HepG2 (cell line): ENCODE results near the gene CNR2. TPM values are rescaled to one million over a fixed set of nuclear protein-coding genes. Genes with fewer than 3 reads are reported as not detected.

Experiments
- ATAC-seq: fragments of 200-7000 bp; cut with Tn5 transposase; 3 replicates; pipeline ENCODE4 v1.9.1; 2020; ENCODE audit warnings: mild to moderate bottlenecking, moderate library complexity
- BruUV-seq: library from RNA; stranded (reverse); fragments of 400-500 nt; replicated peaks from 2 replicates; lab custom pipeline; 2021; lab: Mats Ljungman, UMichigan
- CTCF ChIA-PET: fragments of 300-600 bp; formaldehyde crosslinking; extraction: SDS; loops from one replicate; lab custom pipeline; 2021; ENCODE audit warnings: low total read pairs, inconsistent platforms, low intra/inter-chr PET ratio; lab: Yijun Ruan, JAX
- POLR2A ChIA-PET: fragments of 350-600 bp; sonication (Branson Sonifier 250); formaldehyde crosslinking; loops from one replicate; lab custom pipeline; 2020; ENCODE audit warnings: antibody characterized with exemption, inconsistent platforms; lab: Yijun Ruan, JAX
- DNase-seq: peaks from one replicate; pipeline ENCODE4 v3.0.0-alpha.2; 2015; ENCODE audit warnings: low spot score
- FAIRE-seq: peaks from 3 replicates; lab custom pipeline; 2011; peaks lifted over from hg19 to GRCh38; lab: Jason Lieb, UNC
- H2AFZ ChIP-seq: one replicate; pipeline ENCODE4 v1.6.1; 2011; ENCODE audit warnings: low read length, inconsistent platforms
- H3K27ac ChIP-seq: fragments of 300-600 bp; 3 replicates; pipeline ENCODE4 v1.8.0; 2011; ENCODE audit warnings: mixed run types, mild to moderate bottlenecking, mixed read lengths, low read length, inconsistent platforms; ENCODE audit not compliant: insufficient read depth; ENCODE audit errors: extremely low read length
- H3K27me3 ChIP-seq, 2 experiments: fragments of 200-600 bp in 1 of 2; 2 replicates in 1 of 2; 3 replicates in 1 of 2; pipeline versions ENCODE4 v1.6.0 to v1.8.0; 2011; ENCODE audit warnings: low read length in 2 of 2, mild to moderate bottlenecking in 2 of 2, moderate library complexity in 2 of 2, inconsistent platforms in 1 of 2; ENCODE audit not compliant: insufficient read depth in 2 of 2, control insufficient read depth in 1 of 2
- H3K36me3 ChIP-seq, 2 experiments: fragments of 200-600 bp in 1 of 2; replicated peaks in 1 of 2; 2 replicates in 1 of 2; 3 replicates in 1 of 2; pipeline versions ENCODE4 v1.5.1 to v1.8.0; 2011; ENCODE audit warnings: low read length in 2 of 2, inconsistent platforms in 1 of 2; ENCODE audit not compliant: insufficient read depth in 2 of 2, control insufficient read depth in 1 of 2
- H3K4me1 ChIP-seq: 2 replicates; pipeline ENCODE4 v1.5.1; 2012; ENCODE audit warnings: low read length, inconsistent platforms; ENCODE audit not compliant: insufficient read depth
- H3K4me2 ChIP-seq: 2 replicates; pipeline ENCODE4 v1.6.0; 2011; ENCODE audit warnings: low read depth, low read length, inconsistent platforms
- H3K4me3 ChIP-seq, 3 experiments: fragments of 200-600 bp in 1 of 3; sonication (generic), shearing (Covaris generic) in 1 of 3; replicated peaks in 1 of 3; 2 replicates each; pipeline ENCODE4 v1.5.1; 2011 to 2016; ENCODE audit warnings: low read length in 3 of 3, inconsistent platforms in 2 of 3, low read depth in 2 of 3, mild to moderate bottlenecking in 2 of 3, control low read depth in 1 of 3, mixed read lengths in 1 of 3; ENCODE audit not compliant: insufficient read depth in 1 of 3
- H3K79me2 ChIP-seq: one replicate; pipeline ENCODE4 v1.6.1; 2011; ENCODE audit warnings: low read length, inconsistent platforms; ENCODE audit not compliant: insufficient read depth
- H3K9ac ChIP-seq: 2 replicates; pipeline ENCODE4 v1.6.0; 2011; ENCODE audit warnings: mild to moderate bottlenecking, low read depth, low read length, inconsistent platforms; ENCODE audit not compliant: insufficient read depth
- H3K9me3 ChIP-seq: 2 replicates; pipeline ENCODE4 v1.5.1; 2012; ENCODE audit warnings: mild to moderate bottlenecking, low read length
- H4K20me1 ChIP-seq: 2 replicates; pipeline ENCODE4 v1.6.0; 2011; ENCODE audit warnings: inconsistent platforms, mild to moderate bottlenecking, low read length, moderate library complexity; ENCODE audit not compliant: insufficient read depth
- DPF2 ChIP-seq: sonication (generic); formaldehyde crosslinking; IDR thresholded peaks from 2 replicates; pipeline ENCODE4 v1.4.0; 2020; ENCODE audit warnings: mild to moderate bottlenecking, low read depth, missing genetic modification reagents, borderline replicate concordance
- HES4 ChIP-seq: sonication (generic); formaldehyde crosslinking; IDR thresholded peaks from 2 replicates; pipeline ENCODE4 v1.9.0; 2021; ENCODE audit warnings: mild to moderate bottlenecking, missing genetic modification reagents, borderline replicate concordance
- MAF1 ChIP-seq: sonication (generic); formaldehyde crosslinking; IDR thresholded peaks from 2 replicates; pipeline ENCODE4 v1.5.0; 2020; ENCODE audit warnings: missing genetic modification reagents, borderline replicate concordance
- NFKB2 ChIP-seq: sonication (generic); formaldehyde crosslinking; IDR thresholded peaks from 2 replicates; pipeline ENCODE4 v1.4.0; 2020; ENCODE audit warnings: missing genetic modification reagents, borderline replicate concordance
- SATB2 ChIP-seq: sonication (generic); formaldehyde crosslinking; IDR thresholded peaks from 2 replicates; pipeline ENCODE4 v1.5.0; 2020; ENCODE audit warnings: missing genetic modification reagents
- SCMH1 ChIP-seq: sonication (generic); formaldehyde crosslinking; IDR thresholded peaks from 2 replicates; pipeline ENCODE4 v1.9.0; 2021; ENCODE audit warnings: missing genetic modification reagents, mild to moderate bottlenecking, borderline replicate concordance
- SIN3A ChIP-seq: IDR thresholded peaks from 2 replicates; pipeline ENCODE4 v1.6.1; 2011; ENCODE audit warnings: low read depth, mild to moderate bottlenecking, control low read depth, low read length, borderline replicate concordance
- SMC3 ChIP-seq: IDR thresholded peaks from 2 replicates; pipeline ENCODE4 v1.6.1; 2011; ENCODE audit warnings: low read length, improper control_type of control experiment
- SRSF1 ChIP-seq: fragments of 200-400 bp; formaldehyde crosslinking; optimal IDR thresholded peaks from 2 replicates; pipeline ENCODE3; 2017; ENCODE audit warnings: mild to moderate bottlenecking, low read depth, low read length, moderate library complexity
- ZFP36L2 ChIP-seq: sonication (generic); formaldehyde crosslinking; IDR thresholded peaks from 2 replicates; pipeline ENCODE4 v1.4.0; 2020; ENCODE audit warnings: missing genetic modification reagents
- ZFY ChIP-seq: sonication (generic); formaldehyde crosslinking; IDR thresholded peaks from 2 replicates; pipeline ENCODE4 v1.4.0; 2020; ENCODE audit warnings: missing genetic modification reagents
- ZKSCAN5 ChIP-seq: sonication (generic); formaldehyde crosslinking; IDR thresholded peaks from 2 replicates; pipeline ENCODE4 v1.5.1; 2020; ENCODE audit warnings: mild to moderate bottlenecking, missing genetic modification reagents
- ZNF382 ChIP-seq: sonication (generic); formaldehyde crosslinking; IDR thresholded peaks from 2 replicates; pipeline ENCODE4 v1.5.0; 2020; ENCODE audit warnings: missing genetic modification reagents, mild to moderate bottlenecking, borderline replicate concordance
- ZNF674 ChIP-seq: sonication (generic); formaldehyde crosslinking; IDR thresholded peaks from 2 replicates; pipeline ENCODE4 v1.5.0; 2020; ENCODE audit warnings: low read depth, mild to moderate bottlenecking, missing genetic modification reagents
- ZNF768 ChIP-seq: sonication (generic); formaldehyde crosslinking; IDR thresholded peaks from 2 replicates; pipeline ENCODE4 v1.4.0; 2020; ENCODE audit warnings: missing genetic modification reagents
- WGBS: methylation state at CpG from one replicate; pipeline ENCODE4 v1.1.6; 2017; ENCODE audit warnings: low lambda C conversion rate; 5-methylcytosine and 5-hydroxymethylcytosine counted together
- in situ Hi-C: cut with HindIII; loops from 2 replicates; pipeline ENCODE4 v1.10.0; 2017; ENCODE audit warnings: low pct_unique_long_range_greater_than_20kb; ENCODE audit not compliant: extremely low pct_ligation_motif_present
- intact Hi-C: fragments of 100-400 bp; cut with micrococcal nuclease; formaldehyde crosslinking; loops from one replicate; pipeline ENCODE4 v1.10.0; 2022; ENCODE audit not compliant: unreplicated experiment
- polyA plus RNA-seq, 8 experiments: library from polyadenylated mRNA; depleted of rRNA in 3 of 8; stranded (reverse) in 7 of 8; unstranded in 1 of 8; fragments of >200 nt; fragmentation: Illumina TruSeq in 4 of 8; extraction: Trizol in 4 of 8; gene quantifications; 2 replicates each; pipeline versions ENCODE4 v1.2.1 to v1.2.3, GENCODE V29; 2011 to 2016; ENCODE audit warnings: low read depth in 4 of 8, missing spikeins in 1 of 8, mixed read lengths in 1 of 8; ENCODE audit not compliant: insufficient read depth in 1 of 8
- total RNA-seq, 5 experiments: library from RNA; depleted of rRNA; stranded (reverse); fragments of >200 nt; fragmentation: Illumina TruSeq; extraction: Trizol; gene quantifications; 2 replicates each; pipeline ENCODE4 v1.2.3, GENCODE V29; 2016; ENCODE audit warnings: low read depth in 1 of 5

Gene CNR2
- total and polyA plus RNA-seq, 2 of the 13 experiments (the other 11 are each of a cell fraction or from before 2014, with no cell fraction given) = not detected

- Histone ChIP-seq H3K36me3 (peaks cover 0 to 6% of the 10 kb centered on the region in 2 experiments; a peak in 2 of 5 replicates), H3K4me2 (peak overlapping the region; percentile 73), H3K4me1 (peaks cover 34% of the 10 kb centered on the region), H3K27ac (peak overlapping the region; percentile 99), H3K9ac (peak overlapping the region; percentile 97), H3K79me2 (peaks cover 22% of the 10 kb centered on the region), H3K27me3 (peaks cover 0 to 4% of the 10 kb centered on the region in 2 experiments; a peak in 1 of 5 replicates), H2AFZ (no peak overlapping the region), H4K20me1 (peaks cover 21% of the 10 kb centered on the region; the same call in 1 of the 2 replicates), H3K9me3 (no peaks in the 10 kb centered on the region), H3K4me3 (peak overlapping the region; percentile 86 to 89 (median 87))
- in situ Hi-C loops = no loop called here
- POLR2A ChIA-PET = interaction anchor here (0.9 to 3.3 kb wide), 7 partner anchors 8 to 183 kb away, joined by 5 to 32 read pairs (median 9); partner anchors contain the start of genes PITHD1 and SRSF10
- TF ChIP-seq ZFY (CRISPR knock-in tag) (no peak), ZFP36L2 (CRISPR knock-in tag) (no peak), SIN3A (peak; percentile 29; the same call in 1 of the 2 replicates)
- intact Hi-C loops = no loop called here
- CTCF ChIA-PET = no interaction called here
- peak; percentile 56 for FAIRE-seq
- DNase-seq = no peak
- WGBS = 2% methylated on average over 15 of the region's 15 CpGs
- no peak for ATAC-seq
- BruUV-seq = no TSS peak
Observed at GRCh38 chr1:23960291-23961020, 47.3 kb upstream of the CNR2 start.

- 1% methylated on average over 31 of the region's 84 CpGs for WGBS
- H4K20me1 ChIP-seq = peaks cover 18% of the 10 kb centered on the region; the same call in 1 of the 2 replicates
- peaks cover 22% of the 10 kb centered on the region for H3K79me2 ChIP-seq
- 0 out of 5 replicates have a peak, but pooled peaks cover 0 to 6% of the 10 kb centered on the region in 2 experiments for H3K36me3 ChIP-seq
- intact Hi-C loops = loop anchor here (5.0 kb wide), 1 partner anchor 68 kb away; no protein-coding TSS in a partner anchor
- peak within 1 kb of the TSS; percentile 86 to 89 (median 87) for H3K4me3 ChIP-seq
- no peaks in the 10 kb centered on the region for H3K9me3 ChIP-seq
- H3K4me2 ChIP-seq = peak within 1 kb of the TSS; percentile 96
- DNase-seq (peak; percentile 90), FAIRE-seq (peak; percentile 44), ATAC-seq (peak; percentile 93)
- H3K9ac ChIP-seq = peak within 1 kb of the TSS; percentile 97
- in situ Hi-C loops = no loop called here
- H2AFZ ChIP-seq = peak within 1 kb of the TSS; percentile 56
- BruUV-seq = TSS peak; percentile 62
- peaks cover 42% of the 10 kb centered on the region for H3K4me1 ChIP-seq
- ChIA-PET CTCF (interaction anchor here (1.3 kb wide), 1 partner anchor 68 kb away, joined by 6 read pairs; no protein-coding TSS in a partner anchor), POLR2A (interaction anchor here (0.9 to 3.3 kb wide), 9 partner anchors 8 to 182 kb away, joined by 3 to 32 read pairs (median 9); partner anchors contain the start of genes PITHD1 and SRSF10)
- H3K27ac ChIP-seq = peak within 1 kb of the TSS; percentile 99
- peaks cover 0 to 4% of the 10 kb centered on the region in 2 experiments; a peak in 1 of 5 replicates for H3K27me3 ChIP-seq
- no peak for TF ChIP-seq ZNF382
- no peak for TF ChIP-seq SATB2 (CRISPR knock-in tag)
- no peak for TF ChIP-seq DPF2 (CRISPR knock-in tag)
- TF ChIP-seq SMC3 = no peak
- no peak for TF ChIP-seq SCMH1 (CRISPR knock-in tag)
- TF ChIP-seq SRSF1 = peak; percentile 83
- TF ChIP-seq HES4 = no peak
- 0 out of 2 replicates have a peak, but pooled peaks have one; percentile 64 for TF ChIP-seq MAF1 (CRISPR knock-in tag)
- TF ChIP-seq NFKB2 (CRISPR knock-in tag) = peak; percentile 82; the same call in 1 of the 2 replicates
- TF ChIP-seq ZKSCAN5 = no peak
- 0 out of 2 replicates have a peak, but pooled peaks have one; percentile 57 for TF ChIP-seq ZNF768 (CRISPR knock-in tag)
- no peak for TF ChIP-seq ZNF674 (CRISPR knock-in tag)
Observed at GRCh38 chr1:23959461-23960290, 46.5 kb upstream of the CNR2 start, which contains the start of gene PNRC2. TSS of gene PNRC2 (plus strand) at chr1:23959828. CDS start at chr1:23961458, 1,630 bp downstream.
